D721Med (cell line): ENCODE data around the gene HOXA11.
A peak's percentile ranks its signal among the peaks of the same experiment; 100 is the strongest.

Source experiments
- DNase-seq: peaks from one replicate; pipeline ENCODE4 v3.0.0; 2011; ENCODE audit warnings: low spot score; ENCODE audit not compliant: insufficient read length
- FAIRE-seq: peaks from 2 replicates; lab custom pipeline; 2011; peaks lifted over from hg19 to GRCh38; lab: Jason Lieb, UNC
- TF ChIP-seq, protein P1 (sequence below): IDR thresholded peaks from 2 replicates; pipeline ENCODE4 v1.5.1; 2012; ENCODE audit warnings: mild to moderate bottlenecking, control low read depth; ENCODE audit not compliant: insufficient read depth; ENCODE audit errors: missing control alignments

The HOXA11 gene

DNA sequence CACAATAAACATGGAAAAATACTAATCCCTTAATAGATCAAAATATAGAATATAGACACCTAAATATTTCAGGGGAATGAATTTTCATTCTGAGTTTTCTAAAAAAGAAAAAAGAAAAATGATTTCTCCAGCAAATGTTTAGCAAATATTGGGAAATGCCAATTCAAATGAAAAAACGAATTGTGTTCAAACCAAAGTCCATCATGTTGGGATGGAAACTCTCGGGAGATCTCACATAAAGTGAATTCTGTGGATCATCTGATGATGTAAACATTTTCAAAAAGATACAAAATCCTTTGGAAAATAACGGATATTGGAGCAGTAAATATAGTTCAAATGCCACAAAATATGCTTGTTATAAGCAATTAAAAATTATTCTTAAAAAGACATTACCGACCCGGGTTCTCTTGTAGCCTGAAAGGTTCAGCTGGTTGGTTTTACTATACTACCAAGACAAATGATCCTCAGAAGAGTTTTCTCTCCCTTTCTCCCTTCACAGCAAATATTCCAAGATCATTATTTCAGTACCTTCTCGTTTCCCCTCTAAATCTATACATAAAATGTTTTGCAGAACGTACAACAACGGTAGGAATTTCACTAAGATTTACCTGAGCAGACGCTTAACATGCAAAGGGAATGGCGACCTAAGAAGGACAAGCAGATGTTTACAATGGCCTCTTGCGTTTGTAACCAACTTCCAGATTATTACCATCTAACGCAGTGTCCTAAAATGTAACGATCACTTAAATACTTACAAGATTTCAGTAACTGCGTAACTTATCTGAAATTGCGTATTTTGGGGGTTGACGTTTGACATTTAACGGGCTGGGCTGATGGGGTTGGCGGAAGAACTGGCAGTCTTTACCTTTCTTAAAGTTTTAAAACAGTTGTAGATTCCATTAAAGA lies 12.4 kb upstream of the HOXA11 start:
- FAIRE-seq (peak; percentile 77), DNase-seq (no peak)
- TF ChIP-seq, protein P1, sequence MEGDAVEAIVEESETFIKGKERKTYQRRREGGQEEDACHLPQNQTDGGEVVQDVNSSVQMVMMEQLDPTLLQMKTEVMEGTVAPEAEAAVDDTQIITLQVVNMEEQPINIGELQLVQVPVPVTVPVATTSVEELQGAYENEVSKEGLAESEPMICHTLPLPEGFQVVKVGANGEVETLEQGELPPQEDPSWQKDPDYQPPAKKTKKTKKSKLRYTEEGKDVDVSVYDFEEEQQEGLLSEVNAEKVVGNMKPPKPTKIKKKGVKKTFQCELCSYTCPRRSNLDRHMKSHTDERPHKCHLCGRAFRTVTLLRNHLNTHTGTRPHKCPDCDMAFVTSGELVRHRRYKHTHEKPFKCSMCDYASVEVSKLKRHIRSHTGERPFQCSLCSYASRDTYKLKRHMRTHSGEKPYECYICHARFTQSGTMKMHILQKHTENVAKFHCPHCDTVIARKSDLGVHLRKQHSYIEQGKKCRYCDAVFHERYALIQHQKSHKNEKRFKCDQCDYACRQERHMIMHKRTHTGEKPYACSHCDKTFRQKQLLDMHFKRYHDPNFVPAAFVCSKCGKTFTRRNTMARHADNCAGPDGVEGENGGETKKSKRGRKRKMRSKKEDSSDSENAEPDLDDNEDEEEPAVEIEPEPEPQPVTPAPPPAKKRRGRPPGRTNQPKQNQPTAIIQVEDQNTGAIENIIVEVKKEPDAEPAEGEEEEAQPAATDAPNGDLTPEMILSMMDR, result no peak

DNA sequence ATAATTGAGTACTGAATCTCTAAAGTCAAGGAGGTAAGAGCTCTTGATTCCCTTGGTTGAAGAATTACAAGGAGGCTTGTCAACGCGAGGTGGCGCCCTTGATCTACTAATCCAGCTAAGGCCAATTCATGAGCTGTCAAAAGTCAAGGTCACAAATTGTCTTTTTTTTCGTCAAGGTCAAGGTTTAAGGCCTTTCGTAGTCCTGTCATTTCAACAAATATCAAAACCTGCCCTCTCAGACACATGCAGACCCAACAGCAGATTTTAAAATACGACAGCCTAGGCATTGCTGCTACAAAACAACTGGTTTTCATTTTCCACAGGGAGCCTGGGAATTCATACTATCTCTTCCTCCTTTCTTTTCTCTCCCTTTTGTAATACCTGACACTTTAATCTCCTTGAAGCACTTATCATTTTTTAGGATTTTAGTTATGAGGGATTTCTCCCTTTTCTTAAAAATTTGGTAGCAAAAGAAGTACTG lies 11.3 kb upstream of the HOXA11 start:
- DNase-seq (no peak), FAIRE-seq (peak; percentile 84)
- TF ChIP-seq, protein P1, result peak; percentile 91

DNA sequence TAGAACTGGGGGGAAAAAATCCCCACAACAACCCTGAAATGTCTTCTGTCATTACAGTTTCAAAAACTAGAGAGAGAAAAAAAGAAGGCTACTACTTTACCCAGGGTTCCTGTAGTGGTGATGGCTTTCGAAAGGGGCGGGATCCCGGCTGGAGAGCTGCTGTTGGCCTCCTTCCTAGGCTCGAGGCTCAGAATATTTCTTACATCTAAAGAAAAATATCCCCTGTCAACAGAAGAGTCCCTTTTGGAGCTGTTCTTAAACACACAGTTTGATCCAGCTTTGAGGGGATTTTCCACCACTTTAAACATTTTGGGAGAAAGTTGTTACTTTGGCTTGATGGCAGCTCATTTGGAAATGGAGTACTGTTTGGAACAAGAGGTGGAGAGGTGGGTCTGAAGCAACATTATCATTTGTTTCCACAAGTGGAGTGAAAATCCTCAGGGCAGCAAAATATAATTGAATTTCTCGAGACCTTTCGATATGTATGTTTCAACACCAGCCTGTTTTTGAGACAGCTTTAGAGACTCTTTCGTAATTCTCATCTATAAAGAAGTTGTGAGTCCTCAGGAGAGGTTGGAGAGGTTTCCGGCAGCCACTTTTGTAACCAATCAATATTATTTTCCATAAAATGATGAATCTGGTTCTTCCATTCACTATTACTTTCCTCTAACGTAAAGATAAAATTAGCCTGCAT lies 9.8 kb upstream of the HOXA11 start:
- FAIRE-seq (no peak), DNase-seq (no peak)
- TF ChIP-seq, protein P1, result no peak

DNA sequence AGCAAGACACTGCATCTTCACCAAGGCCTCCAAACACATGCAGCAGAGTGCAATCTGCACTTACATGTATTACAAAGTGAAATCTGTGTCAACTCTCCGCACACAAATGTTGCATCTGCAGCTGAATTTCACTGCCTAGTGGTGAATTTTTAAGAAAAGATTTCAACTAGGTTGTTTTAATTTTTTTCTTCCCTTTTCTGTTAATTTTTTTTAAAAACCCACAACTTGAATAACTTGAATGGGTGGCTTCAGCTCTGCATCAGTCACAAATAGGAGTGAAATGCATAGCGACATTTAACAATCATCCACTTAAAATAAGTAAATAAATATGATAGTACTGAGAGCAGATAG lies 8.9 kb upstream of the HOXA11 start:
- TF ChIP-seq, protein P1, result no peak
- FAIRE-seq (no peak), DNase-seq (no peak)

DNA sequence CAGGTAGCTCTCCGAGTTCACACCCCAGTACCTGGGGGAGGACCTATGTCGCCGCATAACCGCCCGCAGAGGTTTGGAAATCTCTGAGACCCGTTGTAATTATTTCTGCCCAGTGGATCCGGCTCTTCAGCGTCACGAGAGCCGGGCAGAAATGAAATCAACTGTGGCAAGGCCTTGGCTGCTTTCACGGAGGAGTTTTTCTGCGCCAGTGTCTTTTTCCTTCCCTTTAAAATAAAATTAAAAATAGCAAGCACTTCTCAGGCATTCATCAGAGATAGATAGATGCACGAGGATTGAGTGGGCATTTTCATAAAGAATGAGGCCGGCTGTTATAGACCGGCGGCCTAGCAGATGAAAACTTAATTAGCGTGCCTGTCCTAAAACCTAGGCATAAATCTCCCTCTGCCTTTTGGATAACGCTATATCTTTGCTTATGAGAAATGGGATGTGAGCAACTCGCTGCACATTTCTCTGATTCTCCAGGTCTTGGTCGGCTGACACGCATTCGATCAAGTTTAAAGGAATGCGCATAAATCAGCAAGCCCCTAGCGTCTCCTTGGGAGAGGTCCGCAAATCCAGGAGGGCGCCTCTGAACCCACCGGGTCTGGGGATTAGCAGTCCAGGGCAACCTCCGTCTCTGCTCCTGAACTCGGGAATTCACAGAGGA lies 8.4 kb upstream of the HOXA11 start:
- TF ChIP-seq, protein P1, result no peak
- DNase-seq (no peak), FAIRE-seq (no peak)

DNA sequence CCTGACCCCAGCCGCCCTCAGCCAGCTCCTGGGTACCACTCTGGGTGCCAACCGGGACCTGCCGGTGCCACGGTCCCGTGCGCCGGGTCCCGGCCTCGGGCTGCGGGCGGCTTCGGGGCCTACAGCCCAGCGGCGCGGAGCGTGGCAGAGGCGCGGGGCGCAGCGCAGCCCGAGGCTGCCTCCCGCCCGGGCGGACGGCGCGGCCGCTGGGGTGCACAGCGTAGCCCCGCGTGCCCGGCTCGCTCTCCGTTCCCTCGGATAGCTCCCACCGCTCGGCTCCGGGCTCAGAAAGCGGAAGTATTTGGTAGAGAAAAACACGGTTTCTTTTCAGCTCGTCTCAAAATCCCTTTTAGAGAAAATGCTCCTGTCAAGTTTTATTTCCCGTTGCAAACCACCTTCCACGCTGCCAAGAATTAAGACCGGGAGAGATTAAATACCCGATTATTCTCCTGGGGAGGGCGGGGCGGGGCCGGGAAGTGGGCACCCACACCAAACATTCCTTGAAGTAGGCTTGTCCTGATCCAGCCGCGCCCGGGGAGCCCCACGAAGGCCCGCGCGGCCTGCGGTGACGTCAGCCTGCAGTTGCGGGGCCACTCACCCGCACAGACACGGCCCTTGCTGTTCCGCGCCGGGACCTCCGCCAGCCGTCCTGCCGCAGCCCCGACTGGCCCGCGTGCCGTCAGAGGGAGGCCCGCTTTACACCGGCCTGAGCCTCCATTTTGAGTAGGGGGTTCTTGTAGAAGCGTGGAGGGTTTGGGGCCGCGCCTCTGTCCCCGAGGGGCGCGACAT lies 7.7 kb upstream of the HOXA11 start:
- FAIRE-seq (no peak), DNase-seq (no peak)
- TF ChIP-seq, protein P1, result no peak
